Measurements from ENCODE around the gene ARHGAP28. TPM values are rescaled to one million over a fixed set of nuclear protein-coding genes. Genes with fewer than 3 reads are reported as not detected.

The ARHGAP28 gene
- total RNA-seq, 2 experiments from 2014 or later = not detected

DNA sequence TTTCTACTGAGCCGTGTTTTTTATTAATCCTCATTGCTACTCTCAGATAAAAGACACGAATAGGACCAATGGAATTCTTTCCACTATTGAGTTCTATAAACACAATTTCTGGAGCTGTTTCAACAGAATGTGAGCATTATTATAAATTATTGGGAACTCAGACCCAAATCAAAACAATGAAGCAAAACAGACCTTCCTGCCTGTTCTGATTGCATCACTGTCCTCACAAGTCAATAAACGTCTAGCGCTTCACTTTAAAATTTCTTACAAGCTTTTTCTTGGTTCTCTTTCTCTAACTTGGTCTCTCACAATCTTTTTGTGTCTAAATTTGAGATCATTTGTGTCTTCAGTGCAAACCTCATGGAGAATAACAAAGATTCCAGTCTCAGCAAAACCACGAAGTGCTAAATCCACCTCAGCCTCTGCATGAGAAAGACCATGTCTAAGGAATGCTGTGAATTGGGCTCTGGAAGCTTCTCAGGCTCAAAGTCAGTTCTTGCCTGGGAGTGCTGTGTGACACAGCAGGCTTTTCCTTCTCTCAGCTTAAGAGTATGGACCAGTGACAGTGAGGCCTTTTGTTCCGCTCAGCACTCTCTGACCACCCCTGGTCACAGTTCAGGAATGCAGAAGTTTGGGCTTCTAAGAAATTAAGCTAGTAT, 22.8 kb downstream of the ARHGAP28 start:
- TF ChIP-seq, protein P1, sequence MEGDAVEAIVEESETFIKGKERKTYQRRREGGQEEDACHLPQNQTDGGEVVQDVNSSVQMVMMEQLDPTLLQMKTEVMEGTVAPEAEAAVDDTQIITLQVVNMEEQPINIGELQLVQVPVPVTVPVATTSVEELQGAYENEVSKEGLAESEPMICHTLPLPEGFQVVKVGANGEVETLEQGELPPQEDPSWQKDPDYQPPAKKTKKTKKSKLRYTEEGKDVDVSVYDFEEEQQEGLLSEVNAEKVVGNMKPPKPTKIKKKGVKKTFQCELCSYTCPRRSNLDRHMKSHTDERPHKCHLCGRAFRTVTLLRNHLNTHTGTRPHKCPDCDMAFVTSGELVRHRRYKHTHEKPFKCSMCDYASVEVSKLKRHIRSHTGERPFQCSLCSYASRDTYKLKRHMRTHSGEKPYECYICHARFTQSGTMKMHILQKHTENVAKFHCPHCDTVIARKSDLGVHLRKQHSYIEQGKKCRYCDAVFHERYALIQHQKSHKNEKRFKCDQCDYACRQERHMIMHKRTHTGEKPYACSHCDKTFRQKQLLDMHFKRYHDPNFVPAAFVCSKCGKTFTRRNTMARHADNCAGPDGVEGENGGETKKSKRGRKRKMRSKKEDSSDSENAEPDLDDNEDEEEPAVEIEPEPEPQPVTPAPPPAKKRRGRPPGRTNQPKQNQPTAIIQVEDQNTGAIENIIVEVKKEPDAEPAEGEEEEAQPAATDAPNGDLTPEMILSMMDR (IDR thresholded peaks at IDR 0.05) = no peak
- Mint-ChIP-seq H3K4me1 (ENCODE audit: low read depth) (no peaks in the 10 kb centered on the region), H3K27ac (no peak overlapping the region), H3K9me3 (no peaks in the 10 kb centered on the region), H3K27me3 (no peaks in the 10 kb centered on the region), H3K4me3 (no peak overlapping the region), H3K36me3 (ENCODE audit: low read depth) (no peaks in the 10 kb centered on the region)
- intact Hi-C loops (cut with micrococcal nuclease) = no loop called here
- POLR2A ChIA-PET = no interaction called here
- DNase-seq (no peak), ATAC-seq (no peak)
- CTCF ChIA-PET = no interaction called here

GRCh38 chr18:6755107-6755506, 25.6 kb downstream of the ARHGAP28 start:
- H3K27ac Mint-ChIP-seq = no peak overlapping the region
- POLR2A ChIA-PET = no interaction called here
- H3K36me3 Mint-ChIP-seq (ENCODE audit: low read depth) = no peaks in the 10 kb centered on the region
- DNase-seq = no peak
- no peak overlapping the region for H3K4me3 Mint-ChIP-seq
- H3K27me3 Mint-ChIP-seq = no peaks in the 10 kb centered on the region
- TF ChIP-seq, protein P1 (IDR thresholded peaks at IDR 0.05) = no peak
- CTCF ChIA-PET = no interaction called here
- ATAC-seq = no peak
- H3K9me3 Mint-ChIP-seq = no peaks in the 10 kb centered on the region
- intact Hi-C loops (cut with micrococcal nuclease) = no loop called here
- no peaks in the 10 kb centered on the region for H3K4me1 Mint-ChIP-seq (ENCODE audit: low read depth)

DNA sequence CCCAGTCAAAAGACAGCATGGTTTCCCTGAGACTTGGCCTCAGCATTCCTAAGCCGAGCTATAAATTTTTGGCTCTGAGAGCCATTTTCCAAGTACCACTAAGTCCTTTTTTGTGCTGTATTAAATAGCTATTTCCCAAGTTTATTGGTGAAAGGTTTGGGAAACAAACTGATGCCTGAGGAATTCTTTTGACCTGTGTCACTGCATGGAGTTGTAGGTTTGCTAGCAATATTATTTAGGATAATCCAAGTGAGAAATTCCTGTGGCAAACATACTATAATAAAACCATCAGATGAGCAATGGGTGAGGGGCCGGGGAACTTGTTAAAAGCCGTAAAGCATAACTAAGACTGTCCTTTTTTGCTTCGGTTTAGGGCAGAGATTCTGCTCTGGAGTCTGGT, 28.4 kb downstream of the ARHGAP28 start:
- Mint-ChIP-seq H3K9me3 (no peaks in the 10 kb centered on the region), H3K27ac (no peak overlapping the region), H3K4me1 (ENCODE audit: low read depth) (no peaks in the 10 kb centered on the region), H3K4me3 (no peak overlapping the region), H3K36me3 (ENCODE audit: low read depth) (no peaks in the 10 kb centered on the region), H3K27me3 (no peaks in the 10 kb centered on the region)
- intact Hi-C loops (cut with micrococcal nuclease) = no loop called here
- CTCF ChIA-PET = interaction anchor here (0.7 kb wide), 1 partner anchor 129 kb away, joined by 3 read pairs; no protein-coding TSS in a partner anchor
- POLR2A ChIA-PET = no interaction called here
- TF ChIP-seq, protein P1 (IDR thresholded peaks at IDR 0.05) = no peak
- DNase-seq (no peak), ATAC-seq (no peak)

- ChIA-PET CTCF (no interaction called here), POLR2A (no interaction called here)
- H3K27me3 Mint-ChIP-seq = no peaks in the 10 kb centered on the region
- no peaks in the 10 kb centered on the region for H3K4me1 Mint-ChIP-seq (ENCODE audit: low read depth)
- no peak for ATAC-seq
- no peak overlapping the region for H3K4me3 Mint-ChIP-seq
- H3K27ac Mint-ChIP-seq = no peak overlapping the region
- intact Hi-C loops (cut with micrococcal nuclease) = no loop called here
- TF ChIP-seq, protein P1 (IDR thresholded peaks at IDR 0.05) = no peak
- DNase-seq = no peak
- no peaks in the 10 kb centered on the region for H3K36me3 Mint-ChIP-seq (ENCODE audit: low read depth)
- no peaks in the 10 kb centered on the region for H3K9me3 Mint-ChIP-seq
These were observed 30.1 kb downstream of the ARHGAP28 start for GRCh38 chr18:6759579-6759978.

DNA sequence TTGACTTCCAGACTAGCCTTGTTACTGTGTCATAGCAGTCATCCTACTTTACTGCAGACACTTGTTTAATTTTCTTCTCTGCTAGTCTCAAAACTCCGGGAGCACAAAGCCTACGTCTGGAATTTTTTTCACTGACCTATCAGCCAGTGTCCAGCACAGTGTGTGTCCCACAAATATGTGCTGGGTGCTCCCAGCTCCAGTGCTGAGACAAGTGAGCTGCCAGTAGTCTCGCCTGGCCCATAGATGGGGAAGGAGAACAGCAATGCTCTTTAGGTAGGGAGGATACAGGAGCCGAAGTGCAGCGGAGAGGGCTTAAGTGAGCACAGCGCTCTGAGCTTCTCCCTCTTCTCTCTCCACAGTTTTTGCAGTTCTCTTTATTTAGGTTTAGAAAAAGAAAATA, 34.0 kb downstream of the ARHGAP28 start:
- Mint-ChIP-seq H3K4me3 (no peak overlapping the region), H3K9me3 (peaks cover 5% of the 10 kb centered on the region), H3K4me1 (ENCODE audit: low read depth) (no peaks in the 10 kb centered on the region), H3K36me3 (ENCODE audit: low read depth) (no peaks in the 10 kb centered on the region), H3K27me3 (no peaks in the 10 kb centered on the region), H3K27ac (no peak overlapping the region)
- no peak for DNase-seq
- ATAC-seq = no peak
- TF ChIP-seq, protein P1 (IDR thresholded peaks at IDR 0.05) = no peak
- intact Hi-C loops (cut with micrococcal nuclease) = no loop called here
- CTCF ChIA-PET = no interaction called here
- POLR2A ChIA-PET = no interaction called here
